Measurements from ENCODE around the gene PSAPL1. TPM values are rescaled to one million over a fixed set of nuclear protein-coding genes. Genes with fewer than 3 reads are reported as not detected.
A peak's percentile ranks its signal among the peaks of the same experiment; 100 is the strongest.

Gene PSAPL1
- total and polyA plus RNA-seq, 8 donors, result 0.03 to 37.5 (median 5.7) TPM; not detected in 2

GRCh38 chr4:7436256-7436655, 1.5 kb upstream of the PSAPL1 start:
- peak overlapping the region in 2 of 5 donors; percentile 32 to 73 for H3K27ac ChIP-seq
- 74 to 88% (median 80%) methylated on average over 11 to 13 of the region's 13 CpGs for WGBS, 5 donors
- no peak for DNase-seq
- no peaks in the 10 kb centered on the region for H3K36me3 ChIP-seq
- peaks cover 0 to 8% (median 0%) of the 10 kb centered on the region in 4 donors for H3K9me3 ChIP-seq
- peaks cover 0 to 13% (median 0%) of the 10 kb centered on the region in 3 donors for H3K27me3 ChIP-seq
- intact Hi-C loops (cut with DNase I; ENCODE audit: low total_unique reads), result no loop called here
- peaks cover 0 to 20% (median 14%) of the 10 kb centered on the region in 4 donors for H3K4me1 ChIP-seq
- TF ChIP-seq CTCF (IDR thresholded peaks at IDR 0.05) (no peak), POLR2AphosphoS5 (IDR thresholded peaks at IDR 0.05) (no peak), EP300 (IDR thresholded peaks at IDR 0.05) (no peak), POLR2A (IDR thresholded peaks at IDR 0.05) (no peak)
- no peak overlapping the region for H3K4me3 ChIP-seq

- Histone ChIP-seq H3K27me3 (peaks cover 0 to 13% (median 0%) of the 10 kb centered on the region in 3 donors), H3K9me3 (peaks cover 0 to 8% (median 0%) of the 10 kb centered on the region in 4 donors), H3K27ac (peak overlapping the region in 3 of 5 donors; percentile 32 to 73 (median 35)), H3K36me3 (no peaks in the 10 kb centered on the region), H3K4me3 (no peak overlapping the region), H3K4me1 (peaks cover 0 to 20% (median 14%) of the 10 kb centered on the region in 4 donors)
- WGBS, 5 donors, result 41 to 66% (median 47%) methylated on average over 11 of the region's 11 CpGs
- DNase-seq, result peak; percentile 42 to 53
- intact Hi-C loops (cut with DNase I; ENCODE audit: low total_unique reads), result no loop called here
- TF ChIP-seq CTCF (IDR thresholded peaks at IDR 0.05) (no peak), POLR2AphosphoS5 (IDR thresholded peaks at IDR 0.05) (peak in 1 of 3 donors; percentile 22)
Observed at GRCh38 chr4:7435471-7436061, 836 bp upstream of the PSAPL1 start.

- Histone ChIP-seq H3K4me1 (peaks cover 0 to 20% (median 14%) of the 10 kb centered on the region in 4 donors), H3K36me3 (no peaks in the 10 kb centered on the region), H3K27ac (peak overlapping the region in 1 of 5 donors; percentile 20), H3K4me3 (peak overlapping the region in 1 of 4 donors; percentile 23), H3K27me3 (peaks cover 0 to 9% (median 0%) of the 10 kb centered on the region in 3 donors), H3K9me3 (peaks cover 0 to 6% (median 0%) of the 10 kb centered on the region in 4 donors)
- 82 to 87% (median 87%) methylated on average over 15 to 26 of the region's 26 CpGs for WGBS, 5 donors
- TF ChIP-seq POLR2A (IDR thresholded peaks at IDR 0.05) (no peak), EP300 (IDR thresholded peaks at IDR 0.05) (no peak), CTCF (IDR thresholded peaks at IDR 0.05) (no peak), POLR2AphosphoS5 (IDR thresholded peaks at IDR 0.05) (no peak)
- intact Hi-C loops (cut with DNase I; ENCODE audit: low total_unique reads), result no loop called here
- DNase-seq, result no peak
Observed at GRCh38 chr4:7434141-7434765, 477 bp downstream of the PSAPL1 start.

GRCh38 chr4:7433376-7434140, 1.2 kb downstream of the PSAPL1 start:
- TF ChIP-seq CTCF (IDR thresholded peaks at IDR 0.05) (no peak), POLR2AphosphoS5 (IDR thresholded peaks at IDR 0.05) (no peak), EP300 (IDR thresholded peaks at IDR 0.05) (no peak), POLR2A (IDR thresholded peaks at IDR 0.05) (no peak)
- DNase-seq, result no peak
- 87 to 91% (median 90%) methylated on average over 20 to 28 of the region's 28 CpGs for WGBS, 5 donors

More at GRCh38 chr4:7433376-7434140, 1.2 kb downstream of the PSAPL1 start:
- Histone ChIP-seq H3K4me1 (peaks cover 0 to 20% (median 14%) of the 10 kb centered on the region in 4 donors), H3K27me3 (peaks cover 0 to 9% (median 0%) of the 10 kb centered on the region in 3 donors), H3K36me3 (no peaks in the 10 kb centered on the region), H3K27ac (no peak overlapping the region), H3K9me3 (no peaks in the 10 kb centered on the region), H3K4me3 (peak overlapping the region in 1 of 4 donors; percentile 23)
- intact Hi-C loops (cut with DNase I; ENCODE audit: low total_unique reads), result no loop called here
